Measurements from ENCODE around the gene TAS2R39. TPM values are rescaled to one million over a fixed set of nuclear protein-coding genes. Genes with fewer than 3 reads are reported as not detected.

The TAS2R39 gene
- total RNA-seq, 1 experiment from 2014 or later, result not detected

DNA sequence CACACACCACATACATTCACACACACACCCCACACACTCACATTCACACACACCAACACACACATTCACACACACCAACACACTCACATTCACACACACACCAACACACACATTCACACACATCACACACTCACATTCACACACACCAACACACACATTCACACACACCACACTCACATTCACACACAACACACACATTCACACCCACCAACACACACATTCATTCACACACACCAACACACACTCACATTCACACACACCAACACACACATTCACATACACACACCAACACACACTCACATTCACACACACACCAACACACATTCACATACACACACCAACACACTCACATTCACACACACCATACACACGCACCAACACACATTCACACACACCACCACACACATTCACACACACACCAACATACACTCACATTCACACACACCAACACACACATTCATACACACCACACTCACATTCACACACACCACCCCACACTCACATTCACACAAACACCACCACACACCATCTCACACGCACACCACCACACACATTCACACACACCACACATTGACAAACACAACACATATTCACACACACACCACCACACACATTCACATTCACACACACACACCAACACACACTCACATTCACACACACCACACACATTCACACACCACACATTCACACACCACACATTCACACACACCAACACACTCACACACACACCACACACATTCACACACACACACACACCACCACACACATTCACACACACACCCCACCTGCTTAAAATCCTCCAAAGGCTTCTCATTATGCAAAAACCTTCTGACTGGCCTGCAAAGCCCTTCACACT, 47.6 kb downstream of the TAS2R39 start:
- Histone ChIP-seq H3K4me1 (ENCODE audit: insufficient read depth, low read length) (peaks cover 5% of the 10 kb centered on the region), H2AFZ (ENCODE audit: low read length) (no peak overlapping the region), H3K79me2 (ENCODE audit: insufficient read depth, low read length) (no peaks in the 10 kb centered on the region), H3K79me1 (ENCODE audit: insufficient read depth, low read depth, low read length, poor library complexity, severe bottlenecking) (no peaks in the 10 kb centered on the region), H3K27ac (ENCODE audit: insufficient read length, low read depth, low read length) (no peak overlapping the region), H3K9me3 (ENCODE audit: control insufficient read depth, low read depth, low read length) (no peaks in the 10 kb centered on the region), H3K27me3 (ENCODE audit: insufficient read depth, low read length) (no peaks in the 10 kb centered on the region), H2BK15ac (ENCODE audit: low read depth, low read length) (no peak overlapping the region), H4K20me1 (ENCODE audit: control insufficient read depth, insufficient read depth, insufficient read length) (no peaks in the 10 kb centered on the region), H2AK5ac (ENCODE audit: insufficient read length, low read length) (no peak overlapping the region), H4K91ac (ENCODE audit: insufficient read length, low read depth, low read length) (no peak overlapping the region), H3T11ph (ENCODE audit: low read length) (no peak overlapping the region), H3K9ac (ENCODE audit: extremely low read depth, insufficient read length, low read length) (no peak overlapping the region), H3K56ac (ENCODE audit: insufficient read length, low read depth, low read length) (no peak overlapping the region), H2BK12ac (ENCODE audit: insufficient read length, low read depth, low read length) (no peak overlapping the region), H3K18ac (ENCODE audit: insufficient read length, low read depth, low read length) (no peak overlapping the region), H2BK5ac (ENCODE audit: insufficient read length, low read length) (no peak overlapping the region), H2BK20ac (ENCODE audit: low read depth, low read length, poor library complexity, severe bottlenecking) (no peak overlapping the region), H3K23me2 (ENCODE audit: insufficient read length, low read depth, low read length, poor library complexity, severe bottlenecking) (no peaks in the 10 kb centered on the region), H4K8ac (replicated peaks; ENCODE audit: insufficient read length, low read depth, low read length) (peak overlapping the region; percentile 28), H3K23ac (ENCODE audit: insufficient read length, low read depth, low read length) (no peak overlapping the region), H3K14ac (ENCODE audit: insufficient read depth, low read length) (no peak overlapping the region), H2BK120ac (ENCODE audit: low read depth, low read length, poor library complexity, severe bottlenecking) (no peak overlapping the region), H3K4me2 (ENCODE audit: insufficient read depth, insufficient read length, low read length) (no peak overlapping the region), H4K5ac (ENCODE audit: insufficient read length, low read depth, low read length) (peak overlapping the region; percentile 82), H3K4ac (ENCODE audit: low read depth, low read length) (no peak overlapping the region)
- WGBS (ENCODE audit: extremely low coverage, insufficient read length, low lambda C conversion rate), result 100% methylated on average over 2 of the region's 2 CpGs
- Mint-ChIP-seq H3K4me3 (no peak overlapping the region), H3K36me3 (ENCODE audit: insufficient read depth in 1 of 3, low read depth in 3 of 3) (no peaks in the 10 kb centered on the region), H3K27me3 (ENCODE audit: low read depth) (peaks cover 5% of the 10 kb centered on the region), H3K9me3 (peaks cover 0 to under 1% of the 10 kb centered on the region in 2 experiments; a peak in 2 of 5 replicates), H3K27ac (no peak overlapping the region), H3K4me1 (peaks cover 3 to 7% of the 10 kb centered on the region in 2 experiments; a peak in 2 of 4 replicates)
- DNase-seq, result no peak
- TF ChIP-seq CTCF (conservative IDR thresholded peaks at IDR 0.05), result no peak

Other genes with a start within 250 kb of the TAS2R39 start
- gene TRPV5, start 249.7 kb upstream of the TAS2R39 start, total RNA-seq (2021), result not detected in 2 replicates
- gene LLCFC1, start 243.9 kb upstream of the TAS2R39 start, total RNA-seq (2021), result not detected in 2 replicates
- gene KEL, start 221.1 kb upstream of the TAS2R39 start, total RNA-seq (2021), result 0.72 and 1.5 TPM in 2 replicates
- gene OR9A2, start 156.3 kb upstream of the TAS2R39 start, total RNA-seq (2021), result not detected in 2 replicates
- not detected in 2 replicates for gene OR6V1, start 131.1 kb upstream of the TAS2R39 start, total RNA-seq (2021)
- gene PIP, start 51.3 kb upstream of the TAS2R39 start, total RNA-seq (2021), result not detected in 2 replicates
- gene TAS2R40, start 38.6 kb downstream of the TAS2R39 start, total RNA-seq (2021), result not detected in 2 replicates
- gene GSTK1, start 80.0 kb downstream of the TAS2R39 start, total RNA-seq (2021), result 36.1 and 37.3 TPM in 2 replicates
- gene TMEM139, start 101.5 kb downstream of the TAS2R39 start, total RNA-seq (2021), result 0.85 and 1.1 TPM in 2 replicates
- 65.3 and 67.4 TPM in 2 replicates for gene CASP2, start 104.9 kb downstream of the TAS2R39 start, total RNA-seq (2021)
- 0.11 and 0.13 TPM in 2 replicates for gene CLCN1, start 132.7 kb downstream of the TAS2R39 start, total RNA-seq (2021)
- gene FAM131B, start 179.3 kb downstream of the TAS2R39 start, total RNA-seq (2021), result 17.3 and 18.5 TPM in 2 replicates
- gene ZYX, start 197.9 kb downstream of the TAS2R39 start, total RNA-seq (2021), result 236 and 237 TPM in 2 replicates
- gene EPHA1, start 225.4 kb downstream of the TAS2R39 start, total RNA-seq (2021), result 109 and 119 TPM in 2 replicates

All from H9 (cell line).